ENCODE data around the gene SPEG.

The SPEG gene

DNA sequence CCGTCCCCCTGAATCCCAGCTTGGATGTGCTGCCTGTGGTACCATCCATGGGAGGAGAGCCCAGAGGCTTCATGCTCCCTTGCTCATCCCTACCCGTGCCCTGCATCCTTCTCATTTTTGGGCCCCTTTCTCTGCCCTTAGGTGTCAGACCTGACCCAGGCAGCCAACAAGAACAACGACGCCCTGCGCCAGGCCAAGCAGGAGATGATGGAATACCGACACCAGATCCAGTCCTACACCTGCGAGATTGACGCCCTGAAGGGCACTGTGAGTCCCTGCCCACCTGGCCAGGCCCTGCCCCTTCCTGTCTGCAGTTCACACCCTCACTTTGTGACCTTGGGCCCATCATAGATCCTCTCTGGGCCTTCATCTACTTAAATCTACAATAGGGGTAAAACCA is 14.0 kb upstream of the SPEG start:
- H3K4me2 ChIP-seq (ENCODE audit: low read length): no peak overlapping the region

GRCh38 chr2:219421323-219421722 is 13.3 kb upstream of the SPEG start:
- Histone ChIP-seq H3K79me2 (ENCODE audit: insufficient read depth, low read length) (no peaks in the 10 kb centered on the region), H3K27ac (ENCODE audit: low read depth, low read length, poor library complexity, severe bottlenecking) (no peak overlapping the region), H3K9me3 (ENCODE audit: low read length) (no peaks in the 10 kb centered on the region), H3K4me2 (ENCODE audit: low read length) (no peak overlapping the region), H2AFZ (ENCODE audit: low read length) (no peak overlapping the region), H3K9me2 (ENCODE audit: low read depth, low read length) (no peaks in the 10 kb centered on the region), H4K20me1 (ENCODE audit: insufficient read depth, low read length) (no peaks in the 10 kb centered on the region), H3K36me3 (ENCODE audit: insufficient read depth, low read length) (no peaks in the 10 kb centered on the region), H3K4me3 (ENCODE audit: low read depth, low read length, poor library complexity, severe bottlenecking) (no peak overlapping the region), H3K9ac (ENCODE audit: low read length) (no peak overlapping the region), H3K4me1 (ENCODE audit: insufficient read depth, low read length, severe bottlenecking) (no peaks in the 10 kb centered on the region), H3K27me3 (ENCODE audit: insufficient read depth, low read length) (peaks cover 7% of the 10 kb centered on the region), H3F3A (ENCODE audit: insufficient read depth, low read length) (no peaks in the 10 kb centered on the region)
- no peak for TF ChIP-seq EZH2 (IDR thresholded peaks at IDR 0.05; ENCODE audit: borderline replicate concordance, low read length)
- TF ChIP-seq, protein P1, sequence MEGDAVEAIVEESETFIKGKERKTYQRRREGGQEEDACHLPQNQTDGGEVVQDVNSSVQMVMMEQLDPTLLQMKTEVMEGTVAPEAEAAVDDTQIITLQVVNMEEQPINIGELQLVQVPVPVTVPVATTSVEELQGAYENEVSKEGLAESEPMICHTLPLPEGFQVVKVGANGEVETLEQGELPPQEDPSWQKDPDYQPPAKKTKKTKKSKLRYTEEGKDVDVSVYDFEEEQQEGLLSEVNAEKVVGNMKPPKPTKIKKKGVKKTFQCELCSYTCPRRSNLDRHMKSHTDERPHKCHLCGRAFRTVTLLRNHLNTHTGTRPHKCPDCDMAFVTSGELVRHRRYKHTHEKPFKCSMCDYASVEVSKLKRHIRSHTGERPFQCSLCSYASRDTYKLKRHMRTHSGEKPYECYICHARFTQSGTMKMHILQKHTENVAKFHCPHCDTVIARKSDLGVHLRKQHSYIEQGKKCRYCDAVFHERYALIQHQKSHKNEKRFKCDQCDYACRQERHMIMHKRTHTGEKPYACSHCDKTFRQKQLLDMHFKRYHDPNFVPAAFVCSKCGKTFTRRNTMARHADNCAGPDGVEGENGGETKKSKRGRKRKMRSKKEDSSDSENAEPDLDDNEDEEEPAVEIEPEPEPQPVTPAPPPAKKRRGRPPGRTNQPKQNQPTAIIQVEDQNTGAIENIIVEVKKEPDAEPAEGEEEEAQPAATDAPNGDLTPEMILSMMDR (IDR thresholded peaks at IDR 0.05; ENCODE audit: low read length): no peak

More for the DNA sequence above, 14.0 kb upstream of the SPEG start:
- H3K9ac ChIP-seq (ENCODE audit: low read length): no peak overlapping the region
- TF ChIP-seq, protein P1 (IDR thresholded peaks at IDR 0.05; ENCODE audit: low read length): no peak
- no peak for TF ChIP-seq EZH2 (IDR thresholded peaks at IDR 0.05; ENCODE audit: borderline replicate concordance, low read length)
- H3K27ac ChIP-seq (ENCODE audit: low read depth, low read length, poor library complexity, severe bottlenecking): no peak overlapping the region
- H3K9me3 ChIP-seq (ENCODE audit: low read length): no peaks in the 10 kb centered on the region
- H3K9me2 ChIP-seq (ENCODE audit: low read depth, low read length): no peaks in the 10 kb centered on the region
- no peaks in the 10 kb centered on the region for H3K36me3 ChIP-seq (ENCODE audit: insufficient read depth, low read length)
- no peaks in the 10 kb centered on the region for H3F3A ChIP-seq (ENCODE audit: insufficient read depth, low read length)
- H3K4me1 ChIP-seq (ENCODE audit: insufficient read depth, low read length, severe bottlenecking): no peaks in the 10 kb centered on the region
- no peaks in the 10 kb centered on the region for H3K79me2 ChIP-seq (ENCODE audit: insufficient read depth, low read length)
- H2AFZ ChIP-seq (ENCODE audit: low read length): no peak overlapping the region
- no peaks in the 10 kb centered on the region for H4K20me1 ChIP-seq (ENCODE audit: insufficient read depth, low read length)
- peaks cover 7% of the 10 kb centered on the region for H3K27me3 ChIP-seq (ENCODE audit: insufficient read depth, low read length)
- H3K4me3 ChIP-seq (ENCODE audit: low read depth, low read length, poor library complexity, severe bottlenecking): no peak overlapping the region

- H3K79me2 ChIP-seq (ENCODE audit: insufficient read depth, low read length): no peaks in the 10 kb centered on the region
- TF ChIP-seq, protein P1 (IDR thresholded peaks at IDR 0.05; ENCODE audit: low read length): no peak
- no peak for TF ChIP-seq EZH2 (IDR thresholded peaks at IDR 0.05; ENCODE audit: borderline replicate concordance, low read length)
Measured at GRCh38 chr2:219422952-219423534, 11.6 kb upstream of the SPEG start.

More at GRCh38 chr2:219422952-219423534, 11.6 kb upstream of the SPEG start:
- Histone ChIP-seq H2AFZ (ENCODE audit: low read length) (no peak overlapping the region), H3K9me3 (ENCODE audit: low read length) (no peaks in the 10 kb centered on the region), H3K9ac (ENCODE audit: low read length) (no peak overlapping the region), H3K27ac (ENCODE audit: low read depth, low read length, poor library complexity, severe bottlenecking) (no peak overlapping the region), H3K4me3 (ENCODE audit: low read depth, low read length, poor library complexity, severe bottlenecking) (no peak overlapping the region), H3K27me3 (ENCODE audit: insufficient read depth, low read length) (peaks cover 7% of the 10 kb centered on the region), H3K4me1 (ENCODE audit: insufficient read depth, low read length, severe bottlenecking) (no peaks in the 10 kb centered on the region), H3K36me3 (ENCODE audit: insufficient read depth, low read length) (no peaks in the 10 kb centered on the region), H3K9me2 (ENCODE audit: low read depth, low read length) (no peaks in the 10 kb centered on the region), H3F3A (ENCODE audit: insufficient read depth, low read length) (no peaks in the 10 kb centered on the region), H4K20me1 (ENCODE audit: insufficient read depth, low read length) (no peaks in the 10 kb centered on the region), H3K4me2 (ENCODE audit: low read length) (no peak overlapping the region)

Data from OCI-LY1 (cell line).